Measurements from ENCODE around the gene EMP1. TPM values are rescaled to one million over a fixed set of nuclear protein-coding genes. Genes with fewer than 3 reads are reported as not detected.

The EMP1 gene
- total and polyA plus RNA-seq, 2 donors (not counting 1 experiment from before 2014, with no cell fraction given): 53.5 to 437 TPM

GRCh38 chr12:13170892-13171490, 25.5 kb upstream of the EMP1 start:
- no peak overlapping the region for H2AFZ ChIP-seq (ENCODE audit: low read length)
- H3K79me2 ChIP-seq (ENCODE audit: control insufficient read depth, insufficient read depth, low read length): no peaks in the 10 kb centered on the region
- H3K27me3 ChIP-seq (ENCODE audit: control insufficient read depth, insufficient read depth, low read length): no peaks in the 10 kb centered on the region
- H3K27ac ChIP-seq (ENCODE audit: insufficient read depth, low read length): no peak overlapping the region
- H3K9me3 ChIP-seq (ENCODE audit: control insufficient read depth, insufficient read depth, low read depth, low read length): no peaks in the 10 kb centered on the region
- H3K9ac ChIP-seq (ENCODE audit: insufficient read depth, low read length): no peak overlapping the region
- H3K4me2 ChIP-seq (ENCODE audit: extremely low read depth, insufficient read depth, low read length): no peak overlapping the region
- no peaks in the 10 kb centered on the region for H3K36me3 ChIP-seq (ENCODE audit: control insufficient read depth, insufficient read depth, low read length)
- peaks cover 21% of the 10 kb centered on the region for H3K4me1 ChIP-seq (ENCODE audit: control insufficient read depth, extremely low read depth, insufficient read depth, low read length)
- TF ChIP-seq CTCF (conservative IDR thresholded peaks at IDR 0.05 in 1 of 2, IDR thresholded peaks at IDR 0.05 in 1 of 2; ENCODE audit: low read depth in 1 of 2, low read length in 2 of 2) (no peak), EZH2 (IDR thresholded peaks at IDR 0.05; ENCODE audit: low read length, missing control alignments) (no peak)
- H3K4me3 ChIP-seq (replicated peaks in 1 of 4; ENCODE audit: control extremely low read depth in 1 of 4, insufficient read depth in 1 of 4, low read depth in 3 of 4, low read length in 4 of 4): no peak overlapping the region
- no peaks in the 10 kb centered on the region for H4K20me1 ChIP-seq (ENCODE audit: control insufficient read depth, extremely low read depth, insufficient read depth, low read length)
- DNase-seq (ENCODE audit: low read depth in 2 of 2): peak in 1 of 2 donors; percentile 30

GRCh38 chr12:13171921-13172859, 24.3 kb upstream of the EMP1 start:
- no peak for TF ChIP-seq EZH2 (IDR thresholded peaks at IDR 0.05; ENCODE audit: low read length, missing control alignments)
- no peak for TF ChIP-seq CTCF (conservative IDR thresholded peaks at IDR 0.05 in 1 of 2, IDR thresholded peaks at IDR 0.05 in 1 of 2; ENCODE audit: low read depth in 1 of 2, low read length in 2 of 2)
- Histone ChIP-seq H3K27me3 (ENCODE audit: control insufficient read depth, insufficient read depth, low read length) (no peaks in the 10 kb centered on the region), H3K79me2 (ENCODE audit: control insufficient read depth, insufficient read depth, low read length) (no peaks in the 10 kb centered on the region), H3K4me2 (ENCODE audit: extremely low read depth, insufficient read depth, low read length) (peak overlapping the region; percentile 21), H4K20me1 (ENCODE audit: control insufficient read depth, extremely low read depth, insufficient read depth, low read length) (no peaks in the 10 kb centered on the region), H3K4me3 (replicated peaks in 1 of 4; ENCODE audit: control extremely low read depth in 1 of 4, insufficient read depth in 1 of 4, low read depth in 3 of 4, low read length in 4 of 4) (no peak overlapping the region), H3K4me1 (ENCODE audit: control insufficient read depth, extremely low read depth, insufficient read depth, low read length) (peaks cover 21% of the 10 kb centered on the region), H3K9me3 (ENCODE audit: control insufficient read depth, insufficient read depth, low read depth, low read length) (no peaks in the 10 kb centered on the region), H3K27ac (ENCODE audit: insufficient read depth, low read length) (peak overlapping the region; percentile 86), H2AFZ (ENCODE audit: low read length) (no peak overlapping the region), H3K36me3 (ENCODE audit: control insufficient read depth, insufficient read depth, low read length) (no peaks in the 10 kb centered on the region), H3K9ac (ENCODE audit: insufficient read depth, low read length) (no peak overlapping the region)
- DNase-seq (ENCODE audit: low read depth in 2 of 2): peak in 1 of 2 donors; percentile 69
